Vagina (tissue), 2 donors: Measurements from ENCODE around the gene PRKAG2.

Experiments used
- CTCF ChIP-seq, 3 experiments: fragments of 450-650 bp in 2 of 3; fragments of 200-600 bp in 1 of 3; sonication (generic) in 1 of 3; IDR thresholded peaks; one replicate each; pipeline ENCODE4 v1.5.1; 2017 to 2019; ENCODE audit warnings: antibody characterized with exemption in 3 of 3, mild to moderate bottlenecking in 2 of 3, moderate library complexity in 2 of 3
- POLR2A ChIP-seq, 2 donors: fragments of 450-650 bp; IDR thresholded peaks; one replicate each; pipeline ENCODE4 v1.6.1; 2017; ENCODE audit warnings: antibody characterized with exemption in 2 of 2, mild to moderate bottlenecking in 2 of 2, moderate library complexity in 2 of 2
- POLR2AphosphoS5 ChIP-seq, 2 donors: sonication (generic); formaldehyde crosslinking; IDR thresholded peaks; one replicate each; pipeline ENCODE4 v1.9.0; 2017; ENCODE audit warnings: antibody characterized with exemption in 2 of 2, mild to moderate bottlenecking in 2 of 2, low read depth in 1 of 2; ENCODE audit not compliant: insufficient read depth in 1 of 2

GRCh38 chr7:151616443-151617213 is 260.3 kb downstream of the PRKAG2 start:
- TF ChIP-seq CTCF (IDR thresholded peaks at IDR 0.05) (no peak), POLR2A (IDR thresholded peaks at IDR 0.05) (no peak), POLR2AphosphoS5 (IDR thresholded peaks at IDR 0.05; ENCODE audit: insufficient read depth in 1 of 2, low read depth in 1 of 2) (no peak)
